Keratinocyte (primary cell): ENCODE data around the gene SERP2. TPM values are rescaled to one million over a fixed set of nuclear protein-coding genes. Genes with fewer than 3 reads are reported as not detected.

ENCODE experiments used
- DNase-seq: peaks from one replicate; pipeline ENCODE4 v3.0.0-alpha.2; 2011; ENCODE audit warnings: low read depth, missing footprints, low spot score
- FAIRE-seq: peaks from 2 replicates; lab custom pipeline; 2011; peaks lifted over from hg19 to GRCh38; lab: Jason Lieb, UNC
- H2AFZ ChIP-seq: 2 replicates; pipeline ENCODE4 v1.6.0; 2012; ENCODE audit warnings: low read length, control low read depth, inconsistent platforms; ENCODE audit not compliant: control insufficient read depth
- H3K27ac ChIP-seq: 2 replicates; pipeline ENCODE4 v1.5.1; 2011; ENCODE audit warnings: low read length; ENCODE audit not compliant: control insufficient read depth, insufficient read depth
- H3K27me3 ChIP-seq: 3 replicates; pipeline ENCODE4 v1.6.0; 2011; ENCODE audit warnings: low read length; ENCODE audit not compliant: control insufficient read depth, insufficient read depth; ENCODE audit errors: extremely low read depth
- H3K36me3 ChIP-seq, 2 experiments: 2 replicates in 1 of 2; 3 replicates in 1 of 2; pipeline ENCODE4 v1.5.1; 2011; ENCODE audit warnings: low read length in 2 of 2, mild to moderate bottlenecking in 1 of 2; ENCODE audit not compliant: control insufficient read depth in 2 of 2, insufficient read depth in 2 of 2; ENCODE audit errors: extremely low read depth in 1 of 2
- H3K4me1 ChIP-seq: 3 replicates; pipeline ENCODE4 v1.5.1; 2011; ENCODE audit warnings: low read length; ENCODE audit not compliant: control insufficient read depth, insufficient read depth; ENCODE audit errors: extremely low read depth
- H3K4me2 ChIP-seq: 3 replicates; pipeline ENCODE4 v1.6.0; 2011; ENCODE audit warnings: low read depth, low read length; ENCODE audit not compliant: control insufficient read depth, insufficient read depth; ENCODE audit errors: extremely low read depth
- H3K4me3 ChIP-seq, 3 experiments: fragments of 200-600 bp in 1 of 3; sonication (generic) in 1 of 3; 2 replicates in 2 of 3; 3 replicates in 1 of 3; pipeline ENCODE4 v1.5.1; 2011 to 2016; ENCODE audit warnings: low read length in 3 of 3, mild to moderate bottlenecking in 3 of 3, control low read depth in 2 of 3, inconsistent platforms in 1 of 3, low read depth in 1 of 3, mixed read lengths in 1 of 3, mixed run types in 1 of 3, moderate library complexity in 1 of 3; ENCODE audit not compliant: control insufficient read depth in 2 of 3, insufficient read depth in 2 of 3; ENCODE audit errors: extremely low read depth in 1 of 3
- H3K79me2 ChIP-seq: 2 replicates; pipeline ENCODE4 v1.6.0; 2012; ENCODE audit warnings: low read length; ENCODE audit not compliant: control insufficient read depth, insufficient read depth
- H3K9ac ChIP-seq: 3 replicates; pipeline ENCODE4 v1.6.0; 2011; ENCODE audit warnings: low read length; ENCODE audit not compliant: control insufficient read depth, insufficient read depth; ENCODE audit errors: extremely low read depth
- H3K9me1 ChIP-seq: 3 replicates; pipeline ENCODE4 v1.6.0; 2011; ENCODE audit warnings: low read length; ENCODE audit not compliant: control insufficient read depth, insufficient read depth; ENCODE audit errors: extremely low read depth
- H3K9me3 ChIP-seq: 2 replicates; pipeline ENCODE4 v1.5.1; 2012; ENCODE audit warnings: low read depth, low read length; ENCODE audit not compliant: control insufficient read depth
- H4K20me1 ChIP-seq: 3 replicates; pipeline ENCODE4 v1.6.0; 2011; ENCODE audit warnings: low read length; ENCODE audit not compliant: control insufficient read depth, insufficient read depth; ENCODE audit errors: extremely low read depth
- CTCF ChIP-seq, 3 experiments: IDR thresholded peaks in 1 of 3; conservative IDR thresholded peaks in 1 of 3; optimal IDR thresholded peaks in 1 of 3; 2 replicates in 2 of 3; 3 replicates in 1 of 3; pipeline versions ENCODE3 to v1.5.1; 2011; ENCODE audit warnings: low read length in 3 of 3, mild to moderate bottlenecking in 3 of 3, moderate library complexity in 2 of 3, control low read depth in 1 of 3, inconsistent platforms in 1 of 3; ENCODE audit not compliant: insufficient read depth in 2 of 3; ENCODE audit errors: extremely low read depth in 1 of 3
- EZH2 ChIP-seq: IDR thresholded peaks from one replicate; pipeline ENCODE4 v1.6.1; 2012; ENCODE audit warnings: inconsistent platforms, mild to moderate bottlenecking, low read length, moderate library complexity
- dilution Hi-C: fragments of 300-500 bp; cut with MboI; formaldehyde crosslinking; loops from one replicate; pipeline ENCODE4 v1.7.0; 2020; ENCODE audit warnings: low sequenced_read_pairs; ENCODE audit not compliant: extremely low pct_ligation_motif_present
- polyA plus RNA-seq, 5 experiments: library from polyadenylated mRNA; depleted of rRNA in 3 of 5; stranded (reverse) in 3 of 5; stranded (forward) in 1 of 5; unstranded in 1 of 5; fragments of >200 nt; gene quantifications; 1 replicate in 1 of 5; 2 replicates in 3 of 5; 3 replicates in 1 of 5; pipeline versions ENCODE4 v1.2.1 to v1.2.3, GENCODE V29; 2011 to 2012; ENCODE audit warnings: missing spikeins in 2 of 5, low read depth in 1 of 5, low replicate concordance in 1 of 5

The SERP2 gene
- polyA plus RNA-seq, 1 donor (not counting 4 experiments of a cell fraction or from before 2014, with no cell fraction given), result 0.45 TPM

DNA sequence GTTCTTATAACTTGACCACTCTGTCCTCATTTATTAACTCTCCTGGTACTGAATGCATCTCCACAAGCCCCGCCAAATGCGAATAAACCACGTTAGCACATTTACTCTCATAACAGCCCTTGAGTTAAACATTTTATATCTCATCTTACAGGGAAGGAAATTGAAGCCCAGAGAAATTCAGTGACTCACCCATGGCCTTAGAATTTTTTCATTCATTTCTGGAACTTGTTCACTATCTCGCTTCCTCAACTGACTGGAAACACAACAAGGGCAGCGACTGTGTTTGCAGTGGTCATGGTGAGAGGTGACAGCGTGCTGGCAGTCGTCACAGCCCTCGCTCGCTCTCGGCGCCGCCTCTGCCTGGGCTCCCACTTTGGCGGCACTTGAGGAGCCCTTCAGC lies 39.5 kb downstream of the SERP2 start:
- DNase-seq (no peak), FAIRE-seq (no peak)
- H4K20me1 ChIP-seq, result no peaks in the 10 kb centered on the region
- H3K79me2 ChIP-seq, result no peaks in the 10 kb centered on the region
- no peak overlapping the region for H3K9ac ChIP-seq
- no peaks in the 10 kb centered on the region for H3K36me3 ChIP-seq
- TF ChIP-seq CTCF (optimal IDR thresholded peaks at IDR 0.05 in 1 of 3, IDR thresholded peaks at IDR 0.05 in 1 of 3, conservative IDR thresholded peaks at IDR 0.05 in 1 of 3; ENCODE audit: extremely low read depth in 1 of 3, insufficient read depth in 2 of 3, low read length in 3 of 3), result no peak
- no peak for TF ChIP-seq EZH2
- no peaks in the 10 kb centered on the region for H3K9me1 ChIP-seq
- dilution Hi-C loops, result no loop called here
- no peaks in the 10 kb centered on the region for H3K27me3 ChIP-seq
- no peaks in the 10 kb centered on the region for H3K9me3 ChIP-seq
- H3K27ac ChIP-seq, result no peak overlapping the region
- no peak overlapping the region for H2AFZ ChIP-seq
- peaks cover under 1% of the 10 kb centered on the region for H3K4me1 ChIP-seq
- H3K4me2 ChIP-seq, result no peak overlapping the region
- H3K4me3 ChIP-seq, result no peak overlapping the region

DNA sequence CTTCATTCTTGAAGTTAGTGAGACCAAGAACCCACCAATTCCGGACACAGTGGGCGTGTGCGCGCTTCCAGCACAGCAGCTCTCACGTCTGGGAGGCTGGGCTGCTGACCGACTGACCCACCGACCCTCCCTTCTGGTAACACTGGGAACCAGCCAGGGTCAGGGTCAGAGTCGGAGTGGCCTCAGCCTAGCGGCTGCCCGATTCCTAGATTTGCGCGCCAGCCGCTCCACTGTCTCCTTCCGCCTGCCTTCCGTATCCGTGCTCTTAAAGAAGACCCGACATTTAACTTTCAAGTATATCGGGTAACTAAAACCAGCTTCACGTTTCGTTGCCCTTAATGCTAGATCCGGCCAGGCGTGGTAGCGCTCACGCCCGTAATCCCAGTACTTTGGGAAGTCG lies 41.1 kb downstream of the SERP2 start:
- H3K27ac ChIP-seq, result no peak overlapping the region
- H2AFZ ChIP-seq, result no peak overlapping the region
- H3K4me2 ChIP-seq, result no peak overlapping the region
- H3K9me3 ChIP-seq, result no peaks in the 10 kb centered on the region
- no peaks in the 10 kb centered on the region for H3K27me3 ChIP-seq
- FAIRE-seq (no peak), DNase-seq (no peak)
- no peaks in the 10 kb centered on the region for H3K79me2 ChIP-seq
- no peak overlapping the region for H3K4me3 ChIP-seq
- dilution Hi-C loops, result no loop called here
- no peaks in the 10 kb centered on the region for H3K36me3 ChIP-seq
- TF ChIP-seq EZH2 (no peak), CTCF (optimal IDR thresholded peaks at IDR 0.05 in 1 of 3, IDR thresholded peaks at IDR 0.05 in 1 of 3, conservative IDR thresholded peaks at IDR 0.05 in 1 of 3; ENCODE audit: extremely low read depth in 1 of 3, insufficient read depth in 2 of 3, low read length in 3 of 3) (no peak)
- H3K9ac ChIP-seq, result no peak overlapping the region
- no peaks in the 10 kb centered on the region for H4K20me1 ChIP-seq
- H3K9me1 ChIP-seq, result no peaks in the 10 kb centered on the region
- no peaks in the 10 kb centered on the region for H3K4me1 ChIP-seq
